ENCODE results near the gene EMD.

EMD gene

DNA sequence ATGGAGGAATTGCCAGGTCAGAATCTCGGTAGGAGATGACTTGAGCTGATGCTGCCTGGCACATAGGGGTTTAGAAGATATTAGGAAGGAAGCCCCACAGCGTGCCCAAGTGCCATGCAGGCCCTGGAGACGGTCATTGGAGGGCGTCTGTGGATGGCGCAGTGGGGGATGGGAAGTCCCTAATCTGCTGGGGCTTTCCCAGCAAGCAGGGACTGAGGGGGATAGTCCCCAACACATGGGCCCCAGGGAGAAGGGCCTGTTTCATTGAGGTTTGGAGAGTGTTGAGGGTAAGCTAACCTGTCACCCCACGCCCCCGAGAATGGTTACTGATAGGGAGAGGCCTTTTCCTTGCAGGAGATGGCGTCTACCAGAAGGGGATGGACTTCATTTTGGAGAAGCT, 40.1 kb downstream of the EMD start:
- DNase-seq (ENCODE audit: low read depth in 2 of 2) = no peak

- no peak for DNase-seq (ENCODE audit: low read depth in 2 of 2)
Observed at GRCh38 chrX:154419688-154420401, 40.8 kb downstream of the EMD start.

DNA sequence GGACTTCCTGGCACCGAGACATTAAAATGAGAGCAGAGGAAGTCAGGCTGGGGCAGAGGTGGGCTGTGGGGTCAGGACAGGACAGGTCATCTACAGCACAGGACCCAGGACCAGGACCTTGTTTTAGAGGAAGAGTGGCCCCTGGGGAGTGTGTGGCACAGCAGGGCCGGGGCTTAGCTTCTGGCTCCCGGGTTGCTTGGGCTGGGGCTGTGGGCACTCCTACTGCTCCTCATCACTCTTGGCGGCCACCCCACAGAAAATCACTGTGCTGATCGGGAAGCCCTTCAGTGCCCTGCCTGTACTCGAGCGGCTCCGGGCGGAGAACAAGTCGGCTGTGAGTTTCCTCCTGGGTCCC, 41.3 kb downstream of the EMD start:
- no peak for DNase-seq (ENCODE audit: low read depth in 2 of 2)

GRCh38 chrX:154426916-154427770, 48.0 kb downstream of the EMD start:
- no peak for DNase-seq (ENCODE audit: low read depth in 2 of 2)

- DNase-seq (ENCODE audit: low read depth in 2 of 2) = peak; percentile 59 to 67
Observed at GRCh38 chrX:154428176-154429171, 49.4 kb downstream of the EMD start, which contains the start of gene ATP6AP1. TSS of gene ATP6AP1 (plus strand) at chrX:154428677. CDS start at chrX:154428693, 16 bp downstream.

DNA sequence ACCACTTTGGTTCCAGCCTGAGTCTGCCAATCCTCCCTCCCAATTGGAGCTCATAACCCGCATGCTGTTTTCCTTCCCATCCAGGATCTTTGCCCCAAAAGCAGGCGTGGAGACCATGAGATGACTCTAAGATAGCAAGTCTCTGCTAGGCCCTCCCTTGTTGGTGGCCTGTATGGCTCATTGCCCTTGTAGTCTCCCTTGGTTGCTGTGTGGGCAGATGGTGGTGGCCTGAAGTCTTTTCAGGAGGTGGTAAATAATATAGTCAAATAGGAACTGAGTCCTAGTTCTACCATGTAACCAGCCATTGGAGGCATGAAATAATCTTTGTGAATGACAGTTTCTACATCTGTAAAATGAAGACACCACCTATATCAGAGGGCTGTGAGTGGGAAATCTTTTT, 50.6 kb downstream of the EMD start:
- DNase-seq (ENCODE audit: low read depth in 2 of 2) = no peak

DNA sequence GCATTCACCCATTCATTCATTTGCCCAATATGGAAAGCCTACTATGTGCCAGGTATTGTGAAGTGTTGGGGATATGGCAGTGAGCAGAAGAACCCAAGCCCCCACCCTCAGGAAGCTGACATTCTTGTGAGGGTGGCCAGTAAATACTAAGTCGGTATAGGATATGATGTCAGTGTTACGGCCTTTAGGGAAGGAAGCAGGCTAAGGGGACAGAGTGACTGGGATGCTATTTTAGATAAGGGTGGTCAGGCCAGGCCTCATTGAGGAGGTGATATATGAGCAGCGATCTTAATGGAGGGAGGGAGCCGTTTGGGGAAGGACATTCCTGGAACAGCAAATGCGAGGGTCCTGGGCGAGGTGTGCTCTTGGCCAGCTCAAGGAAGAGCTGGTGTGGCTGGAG, 51.4 kb downstream of the EMD start:
- DNase-seq (ENCODE audit: low read depth in 2 of 2) = no peak

- no peak for DNase-seq (ENCODE audit: low read depth in 2 of 2)
Observed at GRCh38 chrX:154430916-154431315, 51.8 kb downstream of the EMD start.

Data from stimulated activated CD4-positive, alpha-beta T cell treated with anti-CD3 and anti-CD28 coated beads, Interleukin-1b, Interleukin-23, amount 100 ng/mL, for 1 hour (primary cell).